Mucosa of rectum (tissue), 2 donors: ENCODE measurements around the gene C8A.

ENCODE experiments used
- H3K27ac ChIP-seq, 2 donors: one replicate each; pipeline ENCODE4 v1.7.0; 2013; ENCODE audit warnings: inconsistent platforms in 2 of 2, low read depth in 2 of 2, low read length in 2 of 2
- H3K27me3 ChIP-seq, 2 donors: one replicate each; pipeline ENCODE4 v1.7.0; 2013; ENCODE audit warnings: low read length in 2 of 2; ENCODE audit not compliant: control insufficient read depth in 2 of 2, insufficient read depth in 2 of 2
- H3K36me3 ChIP-seq, 2 donors: one replicate each; pipeline ENCODE4 v1.7.0; 2013; ENCODE audit warnings: low read length in 2 of 2; ENCODE audit not compliant: control insufficient read depth in 2 of 2, insufficient read depth in 2 of 2
- H3K4me1 ChIP-seq, 2 donors: one replicate each; pipeline ENCODE4 v1.7.0; 2013; ENCODE audit warnings: low read length in 2 of 2, mild to moderate bottlenecking in 1 of 2; ENCODE audit not compliant: control insufficient read depth in 2 of 2, insufficient read depth in 2 of 2
- H3K4me3 ChIP-seq, 2 donors: one replicate each; pipeline ENCODE4 v1.7.0; 2013; ENCODE audit warnings: low read length in 2 of 2
- H3K9ac ChIP-seq, 2 donors: one replicate each; pipeline ENCODE4 v1.7.0; 2013; ENCODE audit warnings: low read length in 2 of 2, low read depth in 1 of 2, mild to moderate bottlenecking in 1 of 2
- H3K9me3 ChIP-seq, 2 donors: one replicate each; pipeline ENCODE4 v1.7.0; 2013; ENCODE audit warnings: low read length in 2 of 2; ENCODE audit not compliant: control insufficient read depth in 2 of 2
- donor health status: healthy.
- donor health status: Normal muscosa, but diverticular disease.

Gene C8A

GRCh38 chr1:56836359-56836758 lies 18.2 kb upstream of the C8A start:
- Histone ChIP-seq H3K4me3 (no peak overlapping the region), H3K36me3 (no peaks in the 10 kb centered on the region), H3K9ac (no peak overlapping the region), H3K27ac (no peak overlapping the region), H3K4me1 (no peaks in the 10 kb centered on the region), H3K27me3 (peaks cover 0 to 4% of the 10 kb centered on the region in 2 donors), H3K9me3 (no peaks in the 10 kb centered on the region)

- Histone ChIP-seq H3K27ac (no peak overlapping the region), H3K4me1 (no peaks in the 10 kb centered on the region), H3K36me3 (no peaks in the 10 kb centered on the region)
These were observed 17.2 kb upstream of the C8A start for GRCh38 chr1:56837244-56837939.

GRCh38 chr1:56838759-56839158 lies 15.8 kb upstream of the C8A start:
- Histone ChIP-seq H3K36me3 (no peaks in the 10 kb centered on the region), H3K4me1 (no peaks in the 10 kb centered on the region), H3K27me3 (no peaks in the 10 kb centered on the region), H3K27ac (no peak overlapping the region), H3K9me3 (no peaks in the 10 kb centered on the region), H3K9ac (no peak overlapping the region), H3K4me3 (no peak overlapping the region)

More at GRCh38 chr1:56837244-56837939, 17.2 kb upstream of the C8A start:
- Histone ChIP-seq H3K27me3 (no peaks in the 10 kb centered on the region), H3K9ac (no peak overlapping the region), H3K9me3 (no peaks in the 10 kb centered on the region), H3K4me3 (no peak overlapping the region)

GRCh38 chr1:56843544-56843943 lies 11.1 kb upstream of the C8A start:
- Histone ChIP-seq H3K9me3 (no peaks in the 10 kb centered on the region), H3K4me3 (no peak overlapping the region), H3K9ac (no peak overlapping the region), H3K4me1 (no peaks in the 10 kb centered on the region), H3K36me3 (no peaks in the 10 kb centered on the region), H3K27me3 (no peaks in the 10 kb centered on the region), H3K27ac (no peak overlapping the region)

- Histone ChIP-seq H3K27me3 (no peaks in the 10 kb centered on the region), H3K4me3 (no peak overlapping the region), H3K27ac (no peak overlapping the region)
These were observed 10.0 kb upstream of the C8A start for GRCh38 chr1:56844545-56845136.

GRCh38 chr1:56845343-56845742 lies 9.3 kb upstream of the C8A start:
- Histone ChIP-seq H3K27ac (no peak overlapping the region), H3K27me3 (no peaks in the 10 kb centered on the region), H3K9ac (no peak overlapping the region), H3K9me3 (no peaks in the 10 kb centered on the region), H3K4me1 (no peaks in the 10 kb centered on the region), H3K36me3 (no peaks in the 10 kb centered on the region), H3K4me3 (no peak overlapping the region)

More at GRCh38 chr1:56844545-56845136, 10.0 kb upstream of the C8A start:
- H3K9me3 ChIP-seq, result no peaks in the 10 kb centered on the region
- H3K36me3 ChIP-seq, result no peaks in the 10 kb centered on the region
- no peak overlapping the region for H3K9ac ChIP-seq
- H3K4me1 ChIP-seq, result no peaks in the 10 kb centered on the region

- Histone ChIP-seq H3K36me3 (no peaks in the 10 kb centered on the region), H3K4me1 (no peaks in the 10 kb centered on the region), H3K4me3 (no peak overlapping the region), H3K27ac (no peak overlapping the region), H3K27me3 (no peaks in the 10 kb centered on the region), H3K9ac (no peak overlapping the region), H3K9me3 (no peaks in the 10 kb centered on the region)
These were observed 4.8 kb upstream of the C8A start for GRCh38 chr1:56849750-56850149.

GRCh38 chr1:56850411-56850810 lies 4.2 kb upstream of the C8A start:
- H3K9me3 ChIP-seq, result no peaks in the 10 kb centered on the region
- no peak overlapping the region for H3K4me3 ChIP-seq
- H3K36me3 ChIP-seq, result no peaks in the 10 kb centered on the region
- H3K27me3 ChIP-seq, result no peaks in the 10 kb centered on the region
- H3K27ac ChIP-seq, result no peak overlapping the region
- H3K9ac ChIP-seq, result no peak overlapping the region
- no peaks in the 10 kb centered on the region for H3K4me1 ChIP-seq

- Histone ChIP-seq H3K36me3 (no peaks in the 10 kb centered on the region), H3K27ac (no peak overlapping the region), H3K9me3 (no peaks in the 10 kb centered on the region), H3K9ac (no peak overlapping the region), H3K4me1 (no peaks in the 10 kb centered on the region), H3K27me3 (no peaks in the 10 kb centered on the region), H3K4me3 (no peak overlapping the region)
These were observed 3.7 kb upstream of the C8A start for GRCh38 chr1:56850922-56851321.

- Histone ChIP-seq H3K9me3 (no peaks in the 10 kb centered on the region), H3K27ac (no peak overlapping the region), H3K36me3 (no peaks in the 10 kb centered on the region), H3K9ac (no peak overlapping the region), H3K27me3 (no peaks in the 10 kb centered on the region), H3K4me3 (no peak overlapping the region), H3K4me1 (no peaks in the 10 kb centered on the region)
These were observed 2.1 kb upstream of the C8A start for GRCh38 chr1:56852476-56852875.
